GM12878 (cell line): ENCODE measurements around the gene ALG8. TPM values are rescaled to one million over a fixed set of nuclear protein-coding genes. Genes with fewer than 3 reads are reported as not detected.

Experiments
- CBFB ChIP-seq: IDR thresholded peaks from 2 replicates; pipeline ENCODE4 v1.6.1; 2016; ENCODE audit warnings: antibody characterized with exemption, low read depth
- CREM ChIP-seq: IDR thresholded peaks from 2 replicates; pipeline ENCODE4 v1.6.1; 2014; ENCODE audit warnings: antibody characterized with exemption, low read depth
- DPF2 ChIP-seq: fragments of 450-650 bp; IDR thresholded peaks from 2 replicates; pipeline ENCODE4 v1.6.1; 2017; ENCODE audit warnings: mild to moderate bottlenecking
- EGR1 ChIP-seq, 2 experiments: IDR thresholded peaks; 1 replicate in 1 of 2; 2 replicates in 1 of 2; pipeline ENCODE4 v1.6.1; 2011 to 2012; ENCODE audit warnings: low read depth in 2 of 2, low read length in 2 of 2, borderline replicate concordance in 1 of 2, mild to moderate bottlenecking in 1 of 2, moderate library complexity in 1 of 2
- FOXM1 ChIP-seq: IDR thresholded peaks from 2 replicates; pipeline ENCODE4 v1.6.1; 2012; ENCODE audit warnings: low read depth, mild to moderate bottlenecking, inconsistent platforms, low read length, moderate library complexity
- HSF1 ChIP-seq: fragments of 150-350 bp; IDR thresholded peaks from 2 replicates; pipeline ENCODE4 v1.6.1; 2014; ENCODE audit warnings: mild to moderate bottlenecking, low read depth, low read length
- MXI1 ChIP-seq: fragments of 150-350 bp; IDR thresholded peaks from 2 replicates; pipeline ENCODE4 v1.6.1; 2011; ENCODE audit warnings: low read depth, mild to moderate bottlenecking, inconsistent platforms, low read length, improper control_type of control experiment
- NBN ChIP-seq: fragments of 450-650 bp; IDR thresholded peaks from 2 replicates; pipeline ENCODE4 v1.6.1; 2016
- PAX8 ChIP-seq: fragments of 450-650 bp; IDR thresholded peaks from 2 replicates; pipeline ENCODE4 v1.6.1; 2017; ENCODE audit warnings: mild to moderate bottlenecking, moderate library complexity
- PKNOX1 ChIP-seq: fragments of 450-650 bp; IDR thresholded peaks from 2 replicates; pipeline ENCODE4 v1.6.1; 2016; ENCODE audit warnings: mild to moderate bottlenecking
- POLR2AphosphoS2 ChIP-seq: IDR thresholded peaks from 2 replicates; pipeline ENCODE4 v1.6.1; 2011; ENCODE audit warnings: low read depth, mild to moderate bottlenecking, low read length, improper control_type of control experiment, moderate library complexity
- POU2F2 ChIP-seq: IDR thresholded peaks from 3 replicates; pipeline ENCODE4 v1.6.1; 2011; ENCODE audit warnings: low read depth, mild to moderate bottlenecking, low read length, borderline replicate concordance
- RELA ChIP-seq: fragments of 450-650 bp; IDR thresholded peaks from 2 replicates; pipeline ENCODE4 v1.8.0; 2014; ENCODE audit warnings: borderline replicate concordance; ENCODE audit not compliant: partially characterized antibody
- RUNX3 ChIP-seq: IDR thresholded peaks from 2 replicates; pipeline ENCODE4 v1.6.1; 2012; ENCODE audit warnings: low read length, inconsistent platforms
- SMARCA5 ChIP-seq: fragments of 450-650 bp; IDR thresholded peaks from 2 replicates; pipeline ENCODE4 v1.6.1; 2017; ENCODE audit warnings: mild to moderate bottlenecking
- SRF ChIP-seq, 2 experiments: IDR thresholded peaks; 2 replicates each; pipeline ENCODE4 v1.6.1; 2011; ENCODE audit warnings: low read depth in 2 of 2, low read length in 2 of 2, mild to moderate bottlenecking in 1 of 2, moderate library complexity in 1 of 2
- TCF12 ChIP-seq: IDR thresholded peaks from 2 replicates; pipeline ENCODE4 v1.6.1; 2011; ENCODE audit warnings: low read depth, mild to moderate bottlenecking, low read length
- USF2 ChIP-seq: IDR thresholded peaks from 2 replicates; pipeline ENCODE4 v1.6.1; 2011; ENCODE audit warnings: low read depth, low read length, improper control_type of control experiment, borderline replicate concordance
- WRNIP1 ChIP-seq: IDR thresholded peaks from 2 replicates; pipeline ENCODE4 v1.6.1; 2011; ENCODE audit warnings: low read depth, low read length, improper control_type of control experiment, borderline replicate concordance
- YY1 ChIP-seq: IDR thresholded peaks from 2 replicates; pipeline ENCODE4 v1.6.1; 2011; ENCODE audit warnings: low read depth, mild to moderate bottlenecking, low read length
- ZNF274 ChIP-seq: IDR thresholded peaks from one replicate; pipeline ENCODE4 v1.8.0; 2011; ENCODE audit not compliant: insufficient read length, insufficient read depth
- ZNF687 ChIP-seq: fragments of 450-650 bp; IDR thresholded peaks from 2 replicates; pipeline ENCODE4 v1.6.1; 2017; ENCODE audit warnings: mild to moderate bottlenecking, moderate library complexity
- polyA plus RNA-seq, 11 experiments: library from polyadenylated mRNA; depleted of rRNA in 4 of 11; unstranded in 6 of 11; stranded (reverse) in 5 of 11; fragments of >200 nt; fragmentation: Nextera tagmentation in 4 of 11; fragmentation: Illumina TruSeq in 1 of 11; extraction: Ambion mirVana in 4 of 11; extraction: Trizol in 1 of 11; gene quantifications; 1 replicate in 1 of 11; 2 replicates in 10 of 11; pipeline versions ENCODE4 v1.2.1 to v1.2.3, GENCODE V29; 2011 to 2016; ENCODE audit warnings: inconsistent platforms in 2 of 11, missing spikeins in 2 of 11, low read depth in 1 of 11
- total RNA-seq, 4 experiments: library from RNA; depleted of rRNA in 3 of 4; stranded (reverse); fragments of >200 nt in 3 of 4; fragmentation: Illumina TruSeq in 1 of 4; extraction: Trizol in 1 of 4; gene quantifications; 2 replicates each; pipeline versions ENCODE4 v1.2.1 to v1.2.3, GENCODE V29; 2013 to 2021

The ALG8 gene
- total and polyA plus RNA-seq, 10 of the 15 experiments (the other 5 are each of a cell fraction or from before 2014, with no cell fraction given), result 45.7 to 105 (median 68.4) TPM

- TF ChIP-seq CBFB (peak; percentile 93), FOXM1 (0 out of 2 replicates have a peak, but pooled peaks have one; percentile 28), SMARCA5 (peak; percentile 85; the same call in 1 of the 2 replicates), RELA (peak; percentile 82), USF2 (no peak), POLR2AphosphoS2 (0 out of 2 replicates have a peak, but pooled peaks have one; percentile 52), EGR1 (IDR thresholded peaks at IDR 0.05; ENCODE audit: borderline replicate concordance in 1 of 2, low read depth in 2 of 2, low read length in 2 of 2) (peak; percentile 68 to 98; a peak in 2 of 3 replicates), NBN (peak; percentile 87), DPF2 (peak; percentile 76), WRNIP1 (no peak), TCF12 (peak; percentile 68; the same call in 1 of the 2 replicates), MXI1 (peak; percentile 81), ZNF274 (no peak), YY1 (peak; percentile 84), ZNF687 (peak; percentile 73), CREM (peak; percentile 72; the same call in 1 of the 2 replicates), PAX8 (no peak), PKNOX1 (peak; percentile 36; the same call in 1 of the 2 replicates), HSF1 (no peak), RUNX3 (peak; percentile 89), POU2F2 (peak; percentile 88), SRF (IDR thresholded peaks at IDR 0.05; ENCODE audit: low read depth in 2 of 2, low read length in 2 of 2) (peak in 1 of 2 experiments; percentile 86; a peak in 2 of 4 replicates)
These were observed 60.0 kb downstream of the ALG8 start, which contains the start of gene NDUFC2 (continued) for GRCh38 chr11:78079232-78080083.
